DMS79 treated with DMSO at 0.1 percent for 48 hours (cell line): ENCODE results near the gene ANKRD44.
"Not testable (repeated sequence)": the region's sequence is repeated elsewhere in the genome, so short reads cannot be mapped to it uniquely, and the experiment has no call there.

Experiments used
- DNase-seq: peaks from one replicate; lab custom pipeline; 2025; lab: John Stamatoyannopoulos, UW

Gene ANKRD44

DNA sequence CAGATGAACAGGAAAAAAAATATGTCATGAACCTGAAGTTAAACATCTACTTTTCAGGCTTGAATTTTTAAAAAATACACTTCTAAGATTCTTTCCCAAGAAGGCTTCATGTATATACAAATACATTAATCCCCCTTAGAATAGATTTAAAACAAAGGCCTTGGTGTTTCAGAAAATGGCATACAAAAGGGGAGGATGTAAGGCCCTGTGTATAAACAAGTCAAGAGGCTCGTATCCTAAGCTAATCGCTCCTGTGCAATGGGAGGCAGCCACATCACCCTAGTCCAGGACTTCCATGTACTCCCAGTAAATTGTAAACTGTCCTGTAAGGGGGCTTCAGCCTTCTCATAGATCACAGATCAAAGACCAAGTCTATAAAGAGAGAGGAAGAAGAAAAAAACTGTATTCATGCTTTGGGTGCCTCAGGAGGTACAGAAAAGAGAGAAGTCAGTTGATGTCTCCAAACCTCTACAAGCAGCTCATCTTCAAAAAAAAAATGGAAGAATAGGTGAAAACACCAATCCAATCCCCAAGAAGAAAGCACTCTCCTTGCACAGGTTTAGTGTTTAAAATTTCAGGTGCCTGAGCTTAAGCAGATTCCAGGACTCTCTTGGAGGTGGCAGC, 53.9 kb downstream of the ANKRD44 start:
- no peak for DNase-seq

DNA sequence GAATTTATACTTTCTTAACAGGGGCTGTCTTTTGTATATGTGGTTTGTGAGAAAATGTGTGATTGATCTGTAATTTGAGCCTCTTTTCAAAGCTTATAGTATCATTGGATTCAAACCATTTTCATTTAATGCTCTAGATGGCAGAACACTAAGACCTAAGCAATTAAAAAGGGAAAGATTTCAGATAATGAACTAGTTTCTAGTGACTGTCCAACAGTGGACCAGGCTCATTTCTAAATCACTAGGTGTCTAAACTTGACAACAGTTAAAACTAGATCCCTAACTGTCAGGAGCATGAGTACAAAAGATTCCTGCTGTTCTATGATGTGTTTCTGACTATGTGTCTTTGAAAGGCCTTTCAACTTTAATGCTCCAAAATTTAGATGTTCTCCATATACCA, 54.6 kb downstream of the ANKRD44 start:
- no peak for DNase-seq

DNA sequence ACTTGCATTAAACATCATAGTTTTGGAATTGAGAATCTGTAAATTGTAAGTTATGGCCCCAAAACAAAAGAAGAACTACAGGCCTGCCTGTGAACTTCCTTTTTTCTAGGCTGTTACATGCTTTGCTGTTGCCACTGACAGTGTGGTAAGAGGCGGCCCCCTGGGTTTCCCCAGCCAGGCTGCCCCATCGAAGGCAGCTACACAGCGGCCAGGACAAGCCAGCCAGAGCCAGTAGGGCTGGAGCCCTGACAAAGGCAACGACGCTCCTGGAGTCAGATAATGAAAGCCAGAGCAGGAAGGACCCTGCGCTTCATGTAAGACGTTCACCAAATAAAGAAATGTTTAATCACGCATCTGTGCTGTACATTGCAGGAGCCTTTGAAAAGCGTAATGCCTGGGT, 55.0 kb downstream of the ANKRD44 start:
- no peak for DNase-seq

DNA sequence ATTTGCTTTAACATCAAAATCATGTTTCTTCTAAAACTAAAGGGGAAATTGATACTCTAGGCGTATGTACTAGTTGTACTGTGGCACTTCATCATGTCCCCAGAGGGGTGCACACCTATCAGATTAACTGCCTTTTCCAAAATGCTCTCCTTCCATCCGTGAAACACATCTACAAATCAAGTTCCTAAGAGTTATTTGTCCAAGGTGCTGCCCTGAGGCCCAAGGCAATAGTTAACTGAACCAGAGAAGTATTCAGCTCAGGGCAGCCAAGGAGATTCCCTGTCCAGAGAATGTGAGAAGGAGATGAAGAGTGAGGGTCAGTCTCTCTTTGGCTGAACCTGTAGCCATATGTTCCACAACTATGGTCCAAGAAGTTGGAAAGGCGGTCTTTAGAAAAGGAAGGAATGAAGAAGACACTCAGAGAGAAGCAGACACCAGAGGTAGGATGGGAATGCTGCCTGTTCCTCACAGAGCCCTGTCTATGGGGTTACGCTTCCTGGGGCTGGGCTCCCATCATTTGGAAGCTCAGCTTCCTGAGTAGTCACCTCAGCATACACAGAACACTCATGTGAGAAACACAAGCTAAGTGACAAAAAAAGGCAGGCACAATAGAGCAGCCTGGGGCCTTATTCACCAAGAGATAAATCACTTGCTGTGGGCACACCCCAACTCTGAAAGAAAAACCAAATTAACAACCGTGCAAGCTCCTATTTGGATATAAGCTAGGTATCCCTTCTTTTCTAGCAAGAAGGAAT, 55.6 kb downstream of the ANKRD44 start:
- no peak for DNase-seq

DNA sequence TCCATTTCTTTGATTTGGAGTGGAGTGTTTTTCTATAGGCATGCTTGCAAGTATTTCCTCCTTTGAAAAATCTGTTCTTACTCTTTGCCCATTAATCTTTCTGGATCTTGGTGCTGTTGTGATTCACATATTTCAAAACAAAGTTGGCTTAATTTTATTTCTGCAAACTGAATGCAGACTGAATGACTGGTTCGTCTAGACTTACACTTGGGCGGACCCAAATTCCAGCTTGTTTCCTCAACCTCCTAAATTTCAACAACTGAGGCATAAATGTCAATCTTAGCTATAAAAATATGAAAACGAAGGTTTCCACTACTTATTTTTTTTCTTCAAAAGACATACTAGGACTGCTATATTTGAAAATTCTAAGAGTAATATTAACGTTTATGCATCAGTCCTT, 59.0 kb downstream of the ANKRD44 start:
- DNase-seq = no peak

DNA sequence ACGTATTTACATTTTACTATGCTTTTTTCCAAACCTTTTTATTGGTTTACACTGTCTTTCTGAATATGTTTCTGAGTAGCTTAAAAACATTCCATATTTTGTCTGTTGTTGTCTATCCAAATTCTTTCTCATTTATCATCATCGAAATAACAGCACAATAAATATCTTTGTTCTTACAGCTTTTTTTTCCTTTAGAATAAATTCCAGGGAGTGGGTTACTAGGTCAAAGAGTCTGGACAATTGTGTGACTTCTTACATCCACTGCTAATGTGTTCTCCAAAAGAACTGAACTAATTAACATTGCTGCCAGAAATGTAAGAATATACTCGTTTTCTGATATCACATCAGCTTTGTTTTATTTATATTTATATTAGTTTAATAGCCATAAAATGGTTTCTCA, 59.4 kb downstream of the ANKRD44 start:
- DNase-seq = no peak

DNA sequence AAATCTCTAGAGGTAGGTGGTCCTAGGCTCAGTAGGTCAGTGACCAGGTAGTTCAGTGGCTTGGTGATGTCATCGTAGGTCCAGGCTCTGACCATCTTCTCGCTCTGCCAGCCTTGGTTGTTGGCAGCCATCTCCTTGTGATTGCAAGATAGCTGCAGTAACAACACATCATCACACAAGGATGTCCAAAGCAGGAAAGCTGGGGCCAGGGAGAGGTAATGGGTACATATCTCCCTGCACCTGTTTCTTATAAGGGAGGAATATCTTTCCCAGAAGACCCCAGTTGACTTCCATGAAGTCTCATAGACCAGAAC, 60.5 kb downstream of the ANKRD44 start:
- no peak for DNase-seq

DNA sequence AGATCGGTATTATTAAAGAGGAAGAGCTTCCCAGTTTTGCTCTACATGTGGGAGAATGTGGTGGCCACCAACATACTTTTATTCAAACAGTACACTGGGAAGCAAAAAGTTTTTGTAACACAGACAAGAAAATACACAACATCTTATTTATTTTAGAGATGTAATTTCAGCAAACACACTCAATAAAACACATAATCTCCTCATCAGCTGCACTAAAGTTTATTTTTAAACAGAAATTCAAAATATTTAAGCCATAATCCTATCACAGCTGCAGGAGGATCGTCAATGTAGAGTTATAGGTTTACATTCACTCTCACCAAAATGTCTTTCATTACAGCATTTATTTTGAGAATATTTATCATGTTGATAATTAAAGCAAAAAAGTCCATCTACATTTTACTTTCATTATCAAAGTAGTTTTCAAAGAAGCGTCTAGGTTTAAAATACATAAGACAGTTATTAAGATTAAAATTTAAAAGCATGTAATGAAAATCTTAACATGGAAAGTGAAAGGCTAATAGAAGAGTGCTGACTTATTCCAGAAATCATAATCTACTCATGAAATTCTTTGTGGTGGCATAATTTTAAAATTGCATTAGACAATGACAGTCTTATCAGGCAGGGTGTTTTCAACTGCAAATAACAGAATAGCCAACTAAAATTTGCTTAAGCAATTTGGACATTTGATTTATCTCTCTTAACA, 61.0 kb downstream of the ANKRD44 start:
- no peak for DNase-seq

DNA sequence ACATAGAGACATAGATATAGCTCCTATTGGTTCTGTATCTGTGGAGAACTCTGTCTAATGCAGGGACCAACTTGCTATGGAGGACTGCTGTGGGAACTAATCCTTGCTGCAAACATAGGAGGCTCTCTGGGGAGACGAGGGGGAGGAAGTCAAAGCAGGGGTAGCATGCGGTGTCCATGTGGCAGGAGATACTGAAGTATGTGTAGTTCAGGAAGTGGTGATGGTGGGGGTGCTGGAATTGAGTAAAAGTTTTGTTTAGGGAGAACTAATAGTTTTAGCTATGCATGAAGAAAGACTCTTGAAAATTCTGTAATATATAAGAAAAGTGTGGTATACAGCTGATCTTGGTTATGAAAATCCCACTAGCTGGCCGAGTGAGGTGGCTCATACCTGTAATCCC, 62.0 kb downstream of the ANKRD44 start:
- no peak for DNase-seq

DNA sequence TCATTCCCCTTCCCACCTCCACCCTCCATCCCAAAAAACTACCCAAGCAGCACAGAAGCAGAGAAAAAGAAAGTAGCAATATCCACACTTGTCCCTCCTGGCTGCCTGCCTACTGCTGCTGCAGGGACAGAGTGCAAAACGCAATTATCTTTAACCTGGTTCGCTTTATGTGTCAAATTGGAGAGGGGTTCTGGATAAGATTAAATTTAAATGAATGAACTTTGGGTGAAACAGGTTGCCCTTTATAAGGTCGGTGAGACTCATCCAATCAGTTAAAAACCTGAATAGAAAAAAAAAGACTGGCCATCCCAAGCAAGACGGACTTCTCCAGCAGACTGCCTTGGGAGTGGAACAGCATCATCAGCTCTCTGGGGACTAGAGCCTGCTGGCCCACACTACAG, 62.6 kb downstream of the ANKRD44 start:
- no peak for DNase-seq

DNA sequence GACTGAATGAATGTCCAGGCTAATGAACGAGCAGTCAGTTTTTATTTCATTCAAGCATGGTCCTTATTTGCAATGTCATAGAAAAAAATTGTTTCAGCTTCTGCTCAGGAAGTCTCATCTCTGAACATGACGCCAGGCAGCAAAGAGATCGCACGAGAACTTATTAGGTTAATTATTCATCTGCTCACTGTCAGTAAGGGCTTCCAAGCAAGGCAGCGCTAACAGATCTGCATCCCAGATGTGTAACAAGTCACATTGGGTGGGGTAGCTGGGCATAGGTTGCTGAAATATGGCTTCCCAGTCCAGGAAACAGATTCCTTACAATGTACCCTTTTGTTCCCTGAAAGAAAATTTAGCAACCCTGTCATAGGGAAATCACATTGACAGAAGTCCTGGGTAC, 63.5 kb downstream of the ANKRD44 start:
- no peak for DNase-seq

DNA sequence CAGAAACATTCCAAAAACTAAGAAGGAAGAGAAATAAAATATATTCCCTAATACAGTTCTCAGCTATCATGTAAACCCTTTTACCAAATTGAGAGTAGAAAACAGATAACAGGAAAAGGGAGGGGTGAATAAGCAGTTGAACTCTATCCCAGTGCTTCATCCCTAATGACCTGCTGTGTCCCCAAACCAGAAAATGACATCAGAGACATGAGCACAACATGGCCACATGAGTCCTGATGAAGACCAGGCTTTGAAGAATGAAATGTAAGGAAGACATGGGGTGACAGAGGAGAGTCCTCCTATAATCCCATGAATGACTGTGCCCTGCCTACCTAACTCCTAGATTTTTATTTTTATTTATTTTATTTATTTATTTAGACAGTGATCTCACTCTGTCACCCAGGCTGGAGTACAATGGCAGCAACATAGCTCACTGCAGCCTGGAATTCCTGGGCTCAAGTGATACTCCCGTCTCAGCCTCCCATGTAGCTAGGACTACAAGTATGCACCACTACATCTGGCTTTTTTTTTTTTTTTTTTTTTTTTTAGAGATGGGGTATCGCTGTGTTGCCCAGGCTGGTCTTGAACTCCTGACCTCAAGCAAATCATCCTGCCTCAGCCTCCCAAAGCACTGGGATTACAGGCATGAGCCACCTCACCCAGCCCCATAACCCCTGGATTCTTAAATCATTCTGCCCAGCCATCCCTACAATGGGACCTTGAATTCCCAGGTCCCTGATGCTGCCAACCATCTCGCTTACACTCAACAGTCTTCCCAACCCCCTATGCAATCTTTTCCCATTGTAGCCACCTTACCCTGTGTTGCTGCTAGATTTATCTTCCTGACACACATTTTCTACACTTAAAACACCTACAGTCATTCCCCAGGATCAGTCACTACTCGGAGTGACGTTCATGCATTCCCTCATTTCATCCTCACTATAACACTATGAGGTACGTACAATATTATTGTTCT, 64.5 kb downstream of the ANKRD44 start:
- DNase-seq = no peak

DNA sequence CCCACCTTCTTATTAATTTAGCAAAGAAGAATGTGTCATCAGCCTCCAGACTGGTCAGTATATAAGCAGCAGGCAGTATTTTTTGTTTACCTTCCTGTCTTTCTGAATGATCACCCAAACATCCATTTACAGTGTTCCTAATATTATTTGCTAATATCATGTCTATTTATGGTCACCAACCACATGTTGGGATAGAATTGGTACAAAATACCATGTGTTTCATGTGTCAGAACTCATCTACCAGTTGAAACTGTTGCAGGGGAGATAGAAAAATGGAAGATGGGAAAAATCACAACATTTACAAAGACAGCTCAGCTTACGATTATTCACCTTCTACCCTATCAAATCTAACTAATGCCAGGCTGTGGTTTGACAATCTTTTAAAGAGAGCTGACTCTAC, 66.2 kb downstream of the ANKRD44 start:
- DNase-seq = no peak

DNA sequence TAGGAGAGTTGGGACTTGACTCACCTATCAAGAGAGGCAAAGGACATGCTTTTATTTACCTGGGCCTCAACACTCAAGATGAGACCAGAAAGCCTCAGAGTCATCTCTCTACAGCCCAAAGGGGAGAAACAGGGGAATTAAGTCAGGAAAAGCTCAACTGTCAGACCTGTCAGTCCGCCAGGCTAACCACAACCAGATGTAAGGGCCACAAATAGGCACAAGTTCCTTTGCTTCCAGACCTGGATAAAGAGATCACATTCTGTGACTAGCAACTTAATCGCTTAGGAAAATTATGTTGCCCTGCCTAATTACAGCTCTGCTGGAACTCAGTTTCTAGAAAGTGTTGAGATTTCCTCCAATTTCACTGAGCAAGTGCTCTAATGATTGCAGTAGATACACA, 67.9 kb downstream of the ANKRD44 start:
- no peak for DNase-seq

DNA sequence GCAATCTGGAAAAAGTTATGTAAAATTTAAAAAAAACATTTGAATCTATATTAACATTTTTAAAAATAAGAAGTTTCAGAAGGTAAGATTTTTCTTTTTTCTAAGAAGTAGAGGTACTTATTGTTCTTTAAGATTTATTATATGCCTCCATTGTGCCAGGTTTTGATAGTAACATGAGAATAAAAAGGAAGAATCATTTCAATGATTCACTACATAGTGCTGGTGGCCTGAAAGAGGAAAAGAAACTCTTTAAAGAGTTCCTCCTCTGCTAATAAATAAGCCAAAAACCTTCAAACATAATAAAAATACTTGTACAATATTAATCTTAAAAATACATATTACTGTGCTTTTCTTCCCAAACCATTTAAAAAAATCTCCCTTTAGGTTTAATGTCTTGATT, 69.0 kb downstream of the ANKRD44 start:
- no peak for DNase-seq

DNA sequence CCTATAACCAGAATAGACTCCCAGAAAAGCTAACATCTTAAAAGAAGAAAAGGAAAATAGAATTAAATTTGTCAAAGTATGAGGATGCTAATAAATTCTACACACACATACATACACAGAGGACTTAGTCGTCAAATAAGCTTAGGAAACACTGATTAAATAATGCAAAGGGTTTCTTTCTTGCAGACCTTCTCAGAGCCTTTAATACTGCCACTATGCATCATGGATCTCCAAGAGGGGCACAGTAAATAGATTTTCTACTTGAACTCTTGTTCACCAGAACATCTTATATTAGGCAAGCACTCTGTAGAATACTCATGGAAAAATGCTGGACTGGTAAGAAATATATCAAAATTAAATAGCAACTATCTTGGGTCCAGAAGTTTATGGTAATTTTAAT, 69.4 kb downstream of the ANKRD44 start:
- no peak for DNase-seq

DNA sequence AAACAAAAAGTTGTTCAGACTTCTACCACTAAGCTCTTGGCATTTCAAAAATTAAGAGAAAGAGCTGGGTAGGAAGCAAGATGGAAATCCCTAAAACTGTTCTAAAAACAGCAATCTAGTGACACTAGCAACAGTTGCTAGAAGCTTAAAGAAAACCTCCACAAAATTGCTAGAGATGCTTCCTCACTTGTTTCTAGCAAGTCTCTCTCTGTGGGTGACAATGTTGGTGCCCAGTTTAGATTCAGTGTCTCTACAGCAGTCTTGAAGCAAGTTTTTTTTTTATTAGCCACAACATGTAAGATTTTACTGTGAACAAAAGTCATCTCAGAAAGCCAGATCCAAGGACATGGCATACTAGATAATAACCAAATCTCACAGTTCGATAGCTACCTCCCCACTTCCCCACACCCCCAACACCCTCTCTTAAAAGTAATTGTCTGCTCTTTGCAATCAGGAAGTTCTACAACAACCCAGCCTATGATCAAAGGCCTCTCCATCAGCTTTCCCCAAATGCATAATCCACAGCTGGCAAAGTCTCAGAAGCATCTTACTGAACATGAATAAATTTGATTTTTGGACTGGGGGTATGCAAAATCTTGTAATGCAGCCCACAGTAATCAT, 70.0 kb downstream of the ANKRD44 start:
- no peak for DNase-seq

DNA sequence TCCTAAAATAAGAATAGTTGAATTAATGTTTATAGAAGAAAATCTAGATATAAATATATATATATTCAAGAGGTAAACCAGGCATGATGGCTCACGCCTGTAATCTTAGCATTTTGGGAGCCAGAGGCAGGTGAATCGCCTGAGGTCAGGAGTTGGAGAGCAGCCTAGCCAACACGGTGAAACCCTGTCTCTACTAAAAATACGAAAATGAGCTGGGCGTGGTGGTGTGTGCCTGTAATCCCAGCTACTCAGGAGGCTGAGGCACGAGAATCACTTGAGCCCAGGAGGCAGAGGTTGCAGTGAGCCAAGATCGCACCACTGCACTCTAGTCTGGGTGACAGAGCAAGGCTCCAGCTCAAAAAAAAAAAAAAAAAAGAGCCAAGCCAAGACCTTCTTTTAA, 70.6 kb downstream of the ANKRD44 start:
- DNase-seq = not testable (repeated sequence)

DNA sequence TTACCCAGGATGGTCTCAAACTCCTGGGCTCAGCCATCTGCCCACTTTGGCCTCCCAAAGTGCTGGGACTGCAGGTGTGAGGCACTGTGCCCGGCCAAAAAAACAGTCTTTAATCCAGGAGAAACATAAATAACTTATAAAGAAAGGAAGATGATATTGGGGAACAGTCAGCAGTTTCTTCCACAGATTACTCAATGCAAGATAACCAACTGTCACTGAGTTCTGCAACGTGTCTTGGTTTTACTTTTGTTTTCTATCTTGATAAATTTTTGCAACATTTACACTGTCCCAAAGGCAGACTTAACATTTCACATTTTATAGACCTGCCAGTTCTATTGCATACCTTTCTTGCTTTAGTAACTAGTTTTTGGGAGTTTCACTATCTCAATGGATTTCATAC, 71.1 kb downstream of the ANKRD44 start:
- DNase-seq = no peak

DNA sequence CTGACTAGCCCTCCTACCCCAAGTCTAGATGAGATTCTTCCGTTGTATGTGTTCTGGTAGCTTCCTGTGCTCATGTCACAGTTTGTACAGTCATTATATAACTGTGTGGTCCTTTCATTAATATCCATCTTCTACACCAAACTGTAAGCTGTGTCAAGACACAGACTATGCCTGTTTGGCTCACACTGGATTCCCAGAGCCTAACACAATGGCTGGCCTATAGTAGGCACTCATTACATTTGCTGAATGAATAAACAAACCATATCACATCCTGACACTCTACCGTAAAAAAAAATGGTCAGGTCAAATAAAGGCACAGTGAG, 72.6 kb downstream of the ANKRD44 start:
- DNase-seq = no peak

DNA sequence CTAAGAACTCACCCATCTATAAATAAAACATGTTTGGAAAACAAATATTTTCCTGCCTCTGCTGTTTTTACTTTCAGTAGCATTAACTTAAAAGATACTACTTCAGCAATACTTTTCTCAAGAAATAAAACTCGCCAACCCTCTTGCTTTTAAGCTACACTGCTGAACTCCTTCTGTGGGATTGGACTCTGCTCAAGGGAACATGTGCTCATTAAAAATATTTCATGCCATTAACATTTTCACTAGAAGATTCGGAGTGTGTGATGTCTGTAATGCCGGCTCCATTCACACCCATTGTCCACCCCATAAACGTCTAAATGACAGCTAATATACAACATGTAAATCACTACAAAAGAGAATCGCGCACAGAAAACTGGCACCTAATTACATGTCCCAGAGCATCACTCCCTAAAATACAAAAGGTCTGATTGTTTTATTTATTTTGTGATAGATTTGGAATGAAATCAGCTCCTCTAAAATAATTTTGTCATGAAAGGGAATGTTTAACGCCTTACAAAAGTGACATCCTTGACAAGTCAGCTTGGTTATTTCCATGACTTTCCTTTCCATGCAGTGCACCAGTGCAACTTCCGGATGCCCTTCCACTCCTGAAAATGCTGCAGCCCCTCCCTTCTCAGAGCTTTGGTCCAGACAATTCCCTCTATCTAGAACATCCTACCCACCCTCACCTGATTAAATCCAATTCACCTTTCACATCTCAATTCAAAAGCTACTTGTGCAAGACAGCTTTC, 73.1 kb downstream of the ANKRD44 start:
- DNase-seq = no peak
